HTR-8/SVneo (cell line): ENCODE measurements around the gene PRRX1.

Experiments used
- DNase-seq: peaks from one replicate; pipeline ENCODE4 v3.0.0; 2011; ENCODE audit warnings: low spot score, mixed read lengths; ENCODE audit not compliant: insufficient read length
- FAIRE-seq: peaks from 2 replicates; lab custom pipeline; 2011; peaks lifted over from hg19 to GRCh38; lab: Jason Lieb, UNC

The PRRX1 gene

GRCh38 chr1:170711682-170712081, 47.8 kb downstream of the PRRX1 start:
- DNase-seq (no peak), FAIRE-seq (no peak)

DNA sequence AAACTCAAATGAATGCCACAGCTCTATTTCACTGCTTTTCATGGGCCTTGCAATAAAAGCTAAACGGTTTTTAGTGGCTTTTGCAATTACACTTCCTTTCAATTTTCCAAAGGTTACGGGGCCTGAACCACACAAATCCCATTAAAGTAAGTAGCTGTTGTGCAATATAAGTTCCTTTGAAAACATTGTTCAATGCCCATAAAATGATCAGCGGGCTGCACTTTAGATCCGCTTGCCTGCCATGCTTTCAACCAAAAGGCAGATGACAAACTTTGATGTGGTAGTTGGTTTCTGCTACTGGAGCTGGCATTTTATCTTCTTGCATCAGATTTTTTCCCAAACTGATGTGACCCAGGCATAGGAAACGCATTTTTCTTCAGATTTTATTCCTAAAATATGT, 50.2 kb downstream of the PRRX1 start:
- DNase-seq: no peak
- no peak for FAIRE-seq

DNA sequence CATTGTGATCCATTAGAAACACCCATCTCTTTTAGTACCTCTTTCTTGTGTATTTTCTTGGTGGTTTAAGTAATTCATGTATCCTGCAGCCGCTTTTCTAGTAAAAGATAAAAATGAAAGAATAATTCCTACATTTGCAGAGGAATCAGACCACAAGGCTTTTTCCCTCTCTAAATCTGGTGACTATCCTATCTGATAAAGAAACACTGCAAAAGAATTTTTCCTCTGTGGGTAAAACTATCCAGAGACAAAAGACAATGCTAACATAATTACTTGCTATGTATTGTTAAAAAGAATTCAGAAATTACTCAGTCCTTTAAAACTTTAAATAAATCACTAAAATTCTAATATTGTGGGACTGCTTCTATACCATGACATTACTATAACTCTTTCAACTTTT, 51.0 kb downstream of the PRRX1 start:
- DNase-seq: no peak
- no peak for FAIRE-seq

DNA sequence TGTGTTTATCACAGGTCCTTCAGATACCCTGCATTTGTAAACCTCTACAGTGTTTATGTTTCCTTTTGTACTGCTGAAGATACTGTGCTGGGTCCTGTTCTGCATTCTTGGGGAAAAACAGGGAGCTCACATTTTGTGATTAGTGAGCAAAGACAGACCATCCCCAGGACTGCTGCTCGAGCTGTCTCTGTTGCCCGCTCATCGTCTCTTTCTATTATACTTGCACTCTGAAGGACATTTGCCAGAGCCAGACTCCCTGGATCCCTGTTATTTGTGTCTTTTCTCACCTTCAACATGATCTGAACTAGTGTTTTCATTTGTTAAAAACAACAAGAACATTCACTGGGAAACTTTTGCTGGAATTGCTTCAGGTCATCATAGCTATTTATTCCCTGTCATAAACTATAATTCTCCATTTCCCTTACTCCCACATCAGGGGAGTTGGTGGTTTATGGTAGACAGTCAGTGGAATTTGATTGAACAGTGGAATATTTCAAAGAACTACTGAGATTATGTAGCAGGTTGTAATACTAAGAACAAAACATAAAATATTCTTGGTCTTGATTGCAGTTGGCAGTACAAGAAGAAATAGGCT, 53.0 kb downstream of the PRRX1 start:
- FAIRE-seq: no peak
- DNase-seq: no peak

GRCh38 chr1:170720661-170721060, 56.7 kb downstream of the PRRX1 start:
- FAIRE-seq (no peak), DNase-seq (no peak)

DNA sequence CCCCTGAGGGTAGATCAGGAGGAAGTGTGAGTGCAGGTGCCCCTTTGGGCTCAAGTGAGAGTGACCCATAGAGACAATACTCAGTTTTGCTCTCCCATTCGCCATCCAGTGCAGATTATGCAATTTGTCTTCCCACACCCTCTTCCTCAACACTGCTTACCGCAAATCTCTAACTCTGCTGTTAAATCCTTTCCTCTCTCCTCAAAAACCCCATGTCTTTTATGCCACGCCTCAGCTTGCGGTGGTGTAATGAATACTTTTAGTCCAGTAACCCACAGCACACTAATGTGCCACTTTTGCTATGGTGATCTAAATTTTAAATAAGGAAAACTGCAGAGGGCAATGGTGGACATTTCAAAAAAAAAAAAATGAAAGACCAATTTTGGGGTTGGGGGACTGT, 57.7 kb downstream of the PRRX1 start:
- FAIRE-seq: no peak
- DNase-seq: no peak

DNA sequence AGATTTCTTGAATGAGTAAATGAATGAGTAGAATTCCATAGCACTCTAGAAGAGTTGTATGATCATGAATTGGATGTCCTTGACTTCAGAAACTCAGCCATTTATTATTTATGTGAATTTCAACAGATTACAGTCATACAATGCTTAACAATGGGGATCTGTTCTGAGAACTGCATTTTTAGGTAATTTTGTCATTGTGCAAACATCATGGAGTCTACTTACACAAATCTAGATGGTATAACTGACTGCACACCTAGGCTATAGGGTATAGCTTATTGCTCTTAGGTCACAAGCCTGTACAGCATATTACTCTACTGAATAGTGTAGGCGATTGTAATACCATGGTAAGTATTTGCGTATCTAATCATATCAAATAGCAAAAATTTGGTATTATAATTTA, 59.6 kb downstream of the PRRX1 start:
- DNase-seq (no peak), FAIRE-seq (no peak)

DNA sequence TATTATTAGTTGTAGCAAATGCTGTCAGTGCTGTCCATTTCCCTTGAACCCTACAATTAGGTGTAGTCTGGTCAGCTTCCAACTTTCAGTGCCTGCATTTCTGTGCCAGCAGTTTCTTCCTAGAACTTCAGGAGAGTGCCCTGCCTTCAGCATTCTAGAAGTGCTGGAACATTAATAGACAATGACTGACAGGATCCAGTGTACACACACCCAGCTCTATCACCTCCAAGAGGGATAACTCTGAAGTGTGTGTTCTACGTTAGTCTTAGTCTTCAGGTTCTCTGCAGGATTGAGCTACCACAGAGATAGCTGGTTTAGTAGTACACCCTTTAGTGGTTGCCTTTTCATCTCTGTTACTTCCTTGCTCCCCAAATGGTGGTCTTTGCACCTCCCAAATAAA, 61.4 kb downstream of the PRRX1 start:
- no peak for DNase-seq
- FAIRE-seq: no peak

DNA sequence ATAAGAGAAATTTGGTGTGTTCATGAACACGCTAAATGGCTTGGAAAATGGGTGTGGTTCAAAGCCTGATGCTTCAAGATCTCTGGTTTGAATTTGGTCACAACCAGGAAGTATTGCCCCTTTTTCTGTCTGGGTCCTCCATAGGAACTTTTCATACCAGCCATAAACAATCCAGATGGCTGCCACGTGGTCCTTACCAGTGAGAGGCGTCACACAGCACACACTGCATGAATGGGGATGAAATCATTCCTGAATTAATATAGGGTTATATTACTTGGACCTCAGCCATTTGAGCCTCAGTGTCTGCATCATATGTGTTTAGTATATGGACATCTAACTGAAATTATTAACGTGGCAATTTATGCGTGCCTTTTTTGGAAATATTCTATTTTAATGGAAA, 64.0 kb downstream of the PRRX1 start:
- no peak for FAIRE-seq
- no peak for DNase-seq

- FAIRE-seq (no peak), DNase-seq (no peak)
Measured at GRCh38 chr1:170729225-170730002, 65.5 kb downstream of the PRRX1 start.

- DNase-seq: no peak
- FAIRE-seq: no peak
Measured at GRCh38 chr1:170730014-170730413, 66.1 kb downstream of the PRRX1 start.

DNA sequence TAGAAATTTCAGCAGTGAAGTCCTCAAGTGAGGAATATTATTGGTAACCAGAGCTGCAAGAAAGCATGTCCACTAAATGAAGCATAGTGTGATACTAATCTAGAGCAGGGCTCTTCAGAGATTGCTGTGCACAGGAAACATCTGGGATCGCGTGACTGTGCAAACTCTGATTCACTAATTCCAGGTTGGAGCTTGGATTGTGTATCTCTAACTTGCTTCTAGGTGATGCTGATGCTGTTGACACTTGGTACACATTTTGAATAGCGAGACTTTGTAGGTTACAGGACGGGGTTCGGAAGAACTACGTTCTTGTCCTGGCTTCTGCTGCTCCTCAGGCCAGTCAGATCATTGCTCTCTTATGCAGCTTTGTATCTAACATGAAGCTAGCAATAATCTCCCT, 66.5 kb downstream of the PRRX1 start:
- FAIRE-seq: no peak
- no peak for DNase-seq

- no peak for FAIRE-seq
Measured at GRCh38 chr1:170731566-170732251, 67.8 kb downstream of the PRRX1 start.

DNA sequence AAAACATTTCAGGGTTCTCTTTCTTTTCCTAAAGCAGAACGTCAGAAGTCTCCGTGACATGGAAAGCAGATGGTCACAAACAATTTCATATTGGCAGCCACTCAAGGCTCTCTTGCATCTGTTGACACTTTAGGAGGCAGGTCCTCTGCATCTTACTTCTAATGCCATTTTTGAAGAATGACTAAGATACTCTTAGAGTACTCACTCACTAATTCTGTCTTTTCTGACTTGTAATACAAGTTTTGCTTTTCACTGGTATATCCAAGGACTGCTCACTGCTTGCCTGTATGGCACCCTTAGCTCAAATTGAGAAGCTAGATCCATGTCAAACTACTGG, 68.3 kb downstream of the PRRX1 start:
- DNase-seq (no peak), FAIRE-seq (no peak)

More at GRCh38 chr1:170731566-170732251, 67.8 kb downstream of the PRRX1 start:
- DNase-seq: no peak

DNA sequence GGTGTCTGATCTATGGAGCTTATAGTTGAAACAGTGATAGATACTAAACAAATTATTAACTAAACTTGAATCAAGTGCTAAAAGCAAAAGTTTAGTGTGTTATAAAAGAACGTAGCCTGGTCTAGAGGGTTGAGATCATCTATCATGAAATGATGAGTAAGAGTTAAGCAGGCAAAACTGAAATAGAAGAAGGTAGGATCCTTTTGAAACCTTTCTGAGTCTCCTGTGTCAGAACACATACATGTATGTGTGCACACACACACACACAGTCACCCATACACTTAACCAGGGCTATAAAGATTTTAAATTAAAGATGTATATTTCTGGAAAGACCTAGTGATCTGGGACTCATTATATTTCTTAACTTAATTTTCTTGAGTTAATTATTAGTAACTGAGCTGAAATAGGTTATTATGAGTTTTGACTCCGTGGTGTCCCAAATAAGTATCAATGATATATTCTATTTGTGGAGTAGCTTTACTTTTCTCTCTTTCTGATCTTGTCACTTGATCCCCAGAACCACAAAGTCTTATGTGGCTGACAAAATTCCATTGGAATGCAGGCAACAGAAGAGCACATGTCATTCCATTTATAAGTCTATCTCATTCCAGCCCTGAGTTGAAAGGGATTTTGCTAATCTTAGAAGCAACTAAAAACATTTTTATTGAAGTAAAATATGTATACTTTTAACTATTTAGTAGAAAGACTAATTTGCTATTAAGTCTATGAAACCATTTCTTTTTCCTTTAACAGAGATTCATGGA, 70.7 kb downstream of the PRRX1 start:
- no peak for FAIRE-seq
- no peak for DNase-seq

- no peak for FAIRE-seq
- DNase-seq: no peak
Measured at GRCh38 chr1:170735366-170736263, 71.7 kb downstream of the PRRX1 start.

- FAIRE-seq (no peak), DNase-seq (no peak)
Measured at GRCh38 chr1:170739803-170740202, 75.9 kb downstream of the PRRX1 start.

- DNase-seq: no peak
- FAIRE-seq: no peak
Measured at GRCh38 chr1:170741678-170742077, 77.7 kb downstream of the PRRX1 start.

- DNase-seq: no peak
- no peak for FAIRE-seq
Measured at GRCh38 chr1:170742600-170742999, 78.7 kb downstream of the PRRX1 start.

DNA sequence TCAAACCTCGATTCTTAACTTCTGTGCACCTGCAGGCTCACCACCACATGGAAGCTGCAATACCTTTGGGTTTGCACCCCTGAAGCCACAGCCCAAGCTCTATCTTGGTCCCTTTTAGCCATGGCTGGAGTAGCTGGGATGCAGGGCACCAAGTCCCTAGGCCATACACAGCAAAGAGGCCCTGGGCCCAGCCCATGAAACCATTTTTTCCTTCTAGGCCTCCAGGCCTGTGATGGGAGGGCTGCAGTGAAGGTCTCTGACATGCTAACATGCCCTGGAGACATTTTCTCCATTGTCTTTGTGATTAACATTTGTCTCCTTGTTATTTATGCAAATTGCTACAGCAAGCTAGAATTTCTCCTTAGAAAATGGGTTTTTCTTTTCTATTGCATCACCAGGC, 79.2 kb downstream of the PRRX1 start:
- no peak for DNase-seq
- FAIRE-seq: no peak
